Measurements from ENCODE around the gene ZBTB40. TPM values are rescaled to one million over a fixed set of nuclear protein-coding genes. Genes with fewer than 3 reads are reported as not detected.
A peak's percentile ranks its signal among the peaks of the same experiment; 100 is the strongest.

Gene ZBTB40
- total RNA-seq, 1 experiment from 2014 or later: 20.4 TPM

DNA sequence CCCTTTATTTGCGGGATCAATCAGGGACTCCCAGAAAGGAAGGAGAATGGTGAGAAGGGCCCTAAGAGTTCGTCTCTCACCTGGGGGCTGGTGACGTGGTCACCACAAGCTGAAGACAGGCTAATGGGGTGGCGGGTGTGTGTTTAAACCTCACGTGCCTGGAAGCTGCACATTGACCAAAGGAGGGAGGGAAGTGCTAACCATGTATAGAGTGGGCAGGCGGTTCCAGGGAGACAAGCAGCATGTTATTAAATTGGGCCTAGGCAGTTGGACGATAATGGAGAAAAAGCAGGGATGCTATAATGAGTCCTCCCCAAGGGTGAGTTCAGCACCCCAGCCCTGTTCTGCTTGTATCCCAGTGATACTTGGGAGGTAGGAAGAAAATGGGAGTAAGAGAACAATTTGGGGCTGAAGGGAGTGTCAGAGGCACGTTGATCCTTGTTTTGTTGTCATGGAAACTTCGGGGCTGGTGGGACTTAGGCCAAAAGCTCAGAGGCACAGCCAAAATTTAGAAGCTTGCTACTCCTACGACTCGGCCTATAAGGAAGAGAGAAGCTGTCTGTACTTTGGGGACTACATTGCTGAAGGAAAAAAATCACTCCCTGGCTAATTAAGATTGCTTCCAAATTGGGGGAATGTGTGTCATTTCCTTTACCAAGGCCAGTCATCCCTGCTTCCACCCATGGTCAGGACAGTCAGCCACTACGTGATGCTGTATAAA lies 78.4 kb downstream of the ZBTB40 start:
- H3K4me1 ChIP-seq: no peaks in the 10 kb centered on the region
- peak overlapping the region; percentile 10 for H3K27ac Mint-ChIP-seq (ENCODE audit: unreplicated experiment)
- H3K4me3 Mint-ChIP-seq (ENCODE audit: unreplicated experiment): no peak overlapping the region
- H3K4me3 ChIP-seq (ENCODE audit: low read depth, low read length): no peak overlapping the region
- no peaks in the 10 kb centered on the region for H3K9me3 ChIP-seq
- TSS peak; percentile 42 for BruUV-seq (replicated peaks)
- TF ChIP-seq CTCF (IDR thresholded peaks at IDR 0.05; ENCODE audit: insufficient read depth in 1 of 2, low read depth in 1 of 2, low read length in 1 of 2, severe bottlenecking in 1 of 2, unreplicated experiment in 1 of 2): no peak
- H3K36me3 ChIP-seq (ENCODE audit: control insufficient read depth, insufficient read depth, low read length): no peaks in the 10 kb centered on the region; the same call in 1 of the 2 replicates
- DNase-seq: no peak
- ChIA-PET CTCF (no interaction called here), POLR2A (no interaction called here)
- no peaks in the 10 kb centered on the region for H3K27me3 Mint-ChIP-seq (ENCODE audit: insufficient read depth, unreplicated experiment)
- intact Hi-C loops (cut with micrococcal nuclease; ENCODE audit: unreplicated experiment): no loop called here
- H3K9me3 Mint-ChIP-seq (ENCODE audit: unreplicated experiment): no peaks in the 10 kb centered on the region
- no peaks in the 10 kb centered on the region for H3K4me1 Mint-ChIP-seq (ENCODE audit: low read depth, unreplicated experiment)
- H3K27me3 ChIP-seq (replicated peaks; ENCODE audit: control insufficient read depth, insufficient read depth, low read length): no peaks in the 10 kb centered on the region
- H3K36me3 Mint-ChIP-seq (ENCODE audit: insufficient read depth, unreplicated experiment): peaks cover 9% of the 10 kb centered on the region

GRCh38 chr1:22530715-22531114 lies 79.1 kb downstream of the ZBTB40 start:
- Mint-ChIP-seq H3K27ac (ENCODE audit: unreplicated experiment) (no peak overlapping the region), H3K4me1 (ENCODE audit: low read depth, unreplicated experiment) (no peaks in the 10 kb centered on the region), H3K27me3 (ENCODE audit: insufficient read depth, unreplicated experiment) (no peaks in the 10 kb centered on the region), H3K36me3 (ENCODE audit: insufficient read depth, unreplicated experiment) (peaks cover 9% of the 10 kb centered on the region), H3K9me3 (ENCODE audit: unreplicated experiment) (no peaks in the 10 kb centered on the region), H3K4me3 (ENCODE audit: unreplicated experiment) (no peak overlapping the region)
- no peak for TF ChIP-seq CTCF (IDR thresholded peaks at IDR 0.05; ENCODE audit: insufficient read depth in 1 of 2, low read depth in 1 of 2, low read length in 1 of 2, severe bottlenecking in 1 of 2, unreplicated experiment in 1 of 2)
- no peak for DNase-seq
- POLR2A ChIA-PET: no interaction called here
- Histone ChIP-seq H3K36me3 (ENCODE audit: control insufficient read depth, insufficient read depth, low read length) (no peaks in the 10 kb centered on the region; the same call in 1 of the 2 replicates), H3K9me3 (no peaks in the 10 kb centered on the region), H3K4me1 (no peaks in the 10 kb centered on the region), H3K4me3 (ENCODE audit: low read depth, low read length) (no peak overlapping the region), H3K27me3 (replicated peaks; ENCODE audit: control insufficient read depth, insufficient read depth, low read length) (no peaks in the 10 kb centered on the region)
- no TSS peak for BruUV-seq (replicated peaks)
- CTCF ChIA-PET: no interaction called here
- intact Hi-C loops (cut with micrococcal nuclease; ENCODE audit: unreplicated experiment): no loop called here

DNA sequence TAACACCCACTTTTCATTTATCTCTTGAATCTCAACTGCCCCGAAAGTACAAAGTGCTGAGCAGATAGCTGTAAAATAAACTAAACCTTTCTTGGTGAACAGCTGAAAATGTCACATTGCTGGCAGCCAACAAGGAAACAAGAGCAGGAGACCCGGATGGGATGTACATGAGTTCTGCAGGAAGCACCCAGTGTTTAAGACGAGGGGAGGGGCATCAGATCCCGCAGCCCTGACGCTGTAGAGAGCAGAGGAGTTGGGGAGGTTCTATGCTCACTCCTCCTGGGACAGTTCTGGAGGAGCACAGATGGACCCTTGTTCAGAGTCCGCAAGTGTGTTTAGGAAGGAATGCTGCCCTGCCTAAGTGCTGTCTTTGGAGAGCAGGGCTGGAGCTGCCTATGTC lies 79.6 kb downstream of the ZBTB40 start:
- no peak for DNase-seq
- CTCF ChIA-PET: no interaction called here
- Histone ChIP-seq H3K4me3 (ENCODE audit: low read depth, low read length) (no peak overlapping the region), H3K4me1 (no peaks in the 10 kb centered on the region), H3K9me3 (no peaks in the 10 kb centered on the region), H3K36me3 (ENCODE audit: control insufficient read depth, insufficient read depth, low read length) (no peaks in the 10 kb centered on the region; the same call in 1 of the 2 replicates), H3K27me3 (replicated peaks; ENCODE audit: control insufficient read depth, insufficient read depth, low read length) (no peaks in the 10 kb centered on the region)
- Mint-ChIP-seq H3K36me3 (ENCODE audit: insufficient read depth, unreplicated experiment) (peaks cover 9% of the 10 kb centered on the region), H3K9me3 (ENCODE audit: unreplicated experiment) (no peaks in the 10 kb centered on the region), H3K4me3 (ENCODE audit: unreplicated experiment) (no peak overlapping the region), H3K27me3 (ENCODE audit: insufficient read depth, unreplicated experiment) (no peaks in the 10 kb centered on the region), H3K4me1 (ENCODE audit: low read depth, unreplicated experiment) (no peaks in the 10 kb centered on the region), H3K27ac (ENCODE audit: unreplicated experiment) (peak overlapping the region; percentile 17)
- BruUV-seq (replicated peaks): no TSS peak
- POLR2A ChIA-PET: no interaction called here
- intact Hi-C loops (cut with micrococcal nuclease; ENCODE audit: unreplicated experiment): no loop called here
- no peak for TF ChIP-seq CTCF (IDR thresholded peaks at IDR 0.05; ENCODE audit: insufficient read depth in 1 of 2, low read depth in 1 of 2, low read length in 1 of 2, severe bottlenecking in 1 of 2, unreplicated experiment in 1 of 2)
